GM10266 (cell line): Measurements from ENCODE around the gene SEMA6D.

Experiments
- DNase-seq: peaks from one replicate; pipeline ENCODE4 v3.0.0; 2012; ENCODE audit errors: extremely low spot score
- TF ChIP-seq, protein P1 (sequence below): IDR thresholded peaks from 2 replicates; pipeline ENCODE4 v1.5.1; 2012; ENCODE audit warnings: mild to moderate bottlenecking, low read depth; ENCODE audit not compliant: control insufficient read depth, insufficient read depth; ENCODE audit errors: missing control alignments

Gene SEMA6D

DNA sequence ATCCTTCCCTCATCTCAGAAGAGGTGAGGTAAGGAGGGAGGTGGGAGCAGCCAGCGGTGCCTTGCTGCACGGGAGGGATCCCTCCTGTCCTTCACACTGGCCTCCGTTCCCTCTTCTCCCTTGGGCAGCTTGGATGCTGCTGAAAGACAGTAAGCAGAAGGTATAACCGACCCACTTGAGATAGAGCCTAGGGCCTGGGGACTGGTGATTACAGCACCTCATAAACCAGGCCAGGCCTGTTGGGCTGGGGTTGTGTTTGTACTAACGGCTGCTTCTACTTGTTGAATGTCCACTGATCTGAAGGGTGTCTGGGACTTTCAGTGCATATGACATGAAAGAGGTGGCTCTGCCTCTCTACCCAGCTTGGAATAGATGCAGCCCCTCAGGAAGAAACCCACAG is 25.0 kb downstream of the SEMA6D start:
- no peak for DNase-seq
- TF ChIP-seq, protein P1, sequence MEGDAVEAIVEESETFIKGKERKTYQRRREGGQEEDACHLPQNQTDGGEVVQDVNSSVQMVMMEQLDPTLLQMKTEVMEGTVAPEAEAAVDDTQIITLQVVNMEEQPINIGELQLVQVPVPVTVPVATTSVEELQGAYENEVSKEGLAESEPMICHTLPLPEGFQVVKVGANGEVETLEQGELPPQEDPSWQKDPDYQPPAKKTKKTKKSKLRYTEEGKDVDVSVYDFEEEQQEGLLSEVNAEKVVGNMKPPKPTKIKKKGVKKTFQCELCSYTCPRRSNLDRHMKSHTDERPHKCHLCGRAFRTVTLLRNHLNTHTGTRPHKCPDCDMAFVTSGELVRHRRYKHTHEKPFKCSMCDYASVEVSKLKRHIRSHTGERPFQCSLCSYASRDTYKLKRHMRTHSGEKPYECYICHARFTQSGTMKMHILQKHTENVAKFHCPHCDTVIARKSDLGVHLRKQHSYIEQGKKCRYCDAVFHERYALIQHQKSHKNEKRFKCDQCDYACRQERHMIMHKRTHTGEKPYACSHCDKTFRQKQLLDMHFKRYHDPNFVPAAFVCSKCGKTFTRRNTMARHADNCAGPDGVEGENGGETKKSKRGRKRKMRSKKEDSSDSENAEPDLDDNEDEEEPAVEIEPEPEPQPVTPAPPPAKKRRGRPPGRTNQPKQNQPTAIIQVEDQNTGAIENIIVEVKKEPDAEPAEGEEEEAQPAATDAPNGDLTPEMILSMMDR, result no peak

DNA sequence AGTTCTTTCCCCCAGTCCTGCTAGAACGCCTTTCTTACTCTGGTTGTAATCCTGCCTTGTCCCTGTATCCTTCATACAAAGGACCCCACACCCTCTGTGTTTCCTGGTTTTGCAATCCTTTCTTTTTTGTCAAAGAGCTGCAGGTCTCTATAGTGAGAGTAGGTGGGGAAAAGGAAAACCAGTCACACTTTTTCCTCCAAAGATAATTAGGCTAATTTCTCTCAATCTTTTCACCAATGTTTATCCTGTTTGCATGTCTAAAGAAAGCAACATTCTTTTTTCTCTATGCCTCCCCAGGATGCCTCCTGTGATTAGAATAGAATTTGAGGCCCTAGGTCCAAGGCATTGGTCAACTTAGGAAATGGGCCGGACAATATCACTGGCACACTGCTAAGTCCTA is 25.4 kb downstream of the SEMA6D start:
- TF ChIP-seq, protein P1, result no peak
- DNase-seq, result no peak

DNA sequence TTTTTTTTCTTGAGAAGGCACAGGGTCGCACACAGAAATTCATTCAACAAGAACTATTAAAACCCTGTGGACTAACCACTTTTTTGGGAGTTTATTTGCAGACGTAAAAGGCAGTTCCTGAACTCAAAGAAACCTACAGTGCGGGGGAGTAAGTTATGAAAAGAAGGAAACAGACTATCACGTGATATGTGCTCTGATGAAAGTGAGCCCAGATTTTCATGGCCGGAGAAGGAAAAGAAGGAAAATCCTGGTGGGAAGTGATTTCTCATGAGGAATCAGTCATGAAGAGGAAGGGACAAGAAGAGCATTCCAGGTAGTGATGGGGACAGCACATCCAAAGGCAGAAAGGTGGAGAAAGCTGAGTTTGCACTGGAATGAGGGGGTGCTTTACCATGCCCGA is 26.1 kb downstream of the SEMA6D start:
- TF ChIP-seq, protein P1, result no peak
- no peak for DNase-seq

DNA sequence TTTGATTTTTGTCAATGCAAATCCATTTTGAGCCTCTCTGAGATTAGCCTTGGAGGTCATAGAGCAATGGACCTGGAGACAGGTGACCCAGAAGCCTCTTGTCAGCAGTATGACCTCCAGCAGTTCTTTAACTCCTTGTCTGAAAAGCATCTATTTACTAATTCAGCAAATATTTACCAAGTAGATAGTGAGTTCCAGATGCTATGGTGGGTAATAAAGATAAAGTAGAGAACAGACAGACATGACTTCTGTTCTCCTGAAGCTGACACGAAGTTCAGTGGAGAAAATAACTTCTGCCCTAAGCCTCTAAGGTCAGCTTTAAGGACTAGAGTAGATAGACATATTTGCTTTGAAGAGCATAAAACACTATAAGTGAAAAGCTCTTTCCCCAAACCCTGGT is 26.6 kb downstream of the SEMA6D start:
- TF ChIP-seq, protein P1, result no peak
- no peak for DNase-seq

DNA sequence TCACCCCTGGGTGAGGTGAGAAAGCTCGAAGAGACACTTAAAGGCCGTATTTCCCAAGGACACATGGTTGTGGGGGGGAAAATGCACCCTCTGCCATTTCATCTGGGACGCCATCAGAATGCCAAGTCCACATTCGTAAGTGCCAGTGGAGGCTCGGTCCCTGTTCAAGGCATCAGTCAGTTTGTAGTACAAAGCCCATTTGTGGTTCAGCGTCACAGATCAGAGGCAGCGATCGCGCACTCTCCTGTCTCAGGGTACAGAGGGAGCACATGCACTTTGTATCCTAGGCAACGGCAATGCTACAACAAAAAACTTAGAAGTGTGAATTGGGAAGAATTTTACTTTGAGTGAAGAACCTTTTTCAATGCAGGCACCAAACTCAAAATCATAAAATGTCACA is 27.2 kb downstream of the SEMA6D start:
- no peak for DNase-seq
- TF ChIP-seq, protein P1, result no peak

DNA sequence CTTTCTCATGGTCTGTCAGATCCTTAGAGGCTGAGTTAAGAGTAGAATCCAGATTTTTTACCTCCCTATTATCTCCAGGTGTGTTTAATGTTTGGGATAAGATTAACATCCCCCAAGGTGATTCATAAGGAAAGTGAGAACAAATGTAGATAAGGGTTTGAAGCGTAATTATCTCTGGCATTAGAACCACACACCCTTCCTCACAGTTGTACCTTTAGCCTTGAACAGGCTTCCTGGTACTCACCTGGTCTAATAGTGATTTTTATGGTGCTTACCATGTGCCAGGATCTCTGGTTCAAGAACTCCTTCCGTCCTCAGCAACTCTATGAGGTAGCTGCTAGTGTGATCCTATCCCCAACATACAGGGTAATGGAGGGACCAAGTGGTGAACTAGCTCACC is 27.7 kb downstream of the SEMA6D start:
- no peak for DNase-seq
- TF ChIP-seq, protein P1, result no peak

DNA sequence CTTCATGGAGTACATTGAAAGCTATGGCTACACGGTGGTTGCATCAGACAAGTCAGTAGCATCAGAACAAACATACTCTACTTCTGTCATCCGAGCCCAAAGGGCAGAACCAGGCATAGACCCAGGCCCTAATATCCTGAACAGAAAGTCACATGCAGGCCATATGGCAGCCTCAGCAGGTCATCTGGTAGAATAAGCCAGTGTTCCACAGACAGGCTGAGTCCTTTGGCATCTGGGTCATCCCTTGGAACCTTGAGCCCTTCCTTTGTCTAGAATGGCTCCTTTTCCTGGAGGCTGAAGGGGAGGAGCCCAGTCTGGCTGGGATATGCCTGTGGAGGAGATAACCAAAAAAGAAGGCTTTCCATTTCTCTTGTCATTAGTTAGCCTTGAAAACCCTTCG is 29.2 kb downstream of the SEMA6D start:
- TF ChIP-seq, protein P1, result no peak

More for the DNA sequence above, 29.2 kb downstream of the SEMA6D start:
- no peak for DNase-seq
